GM18520 (cell line): ENCODE results near the gene ARHGEF39.

Experiments
- ATAC-seq: cut with Tn5 transposase; IDR thresholded peaks from one replicate; pipeline ENCODE4 v1.9.1; 2021; ENCODE audit not compliant: unreplicated experiment

Gene ARHGEF39, protein sequence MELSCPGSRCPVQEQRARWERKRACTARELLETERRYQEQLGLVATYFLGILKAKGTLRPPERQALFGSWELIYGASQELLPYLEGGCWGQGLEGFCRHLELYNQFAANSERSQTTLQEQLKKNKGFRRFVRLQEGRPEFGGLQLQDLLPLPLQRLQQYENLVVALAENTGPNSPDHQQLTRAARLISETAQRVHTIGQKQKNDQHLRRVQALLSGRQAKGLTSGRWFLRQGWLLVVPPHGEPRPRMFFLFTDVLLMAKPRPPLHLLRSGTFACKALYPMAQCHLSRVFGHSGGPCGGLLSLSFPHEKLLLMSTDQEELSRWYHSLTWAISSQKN

GRCh38 chr9:35664531-35665470 is at the start of gene ARHGEF39:
ARHGEF39 (minus strand) TSS chr9:35665195; CDS start chr9:35665169, 26 bp downstream.
- peak; percentile 72 for ATAC-seq

- no peak for ATAC-seq
These were observed 49.1 kb upstream of the ARHGEF39 start for GRCh38 chr9:35714123-35714522.

DNA sequence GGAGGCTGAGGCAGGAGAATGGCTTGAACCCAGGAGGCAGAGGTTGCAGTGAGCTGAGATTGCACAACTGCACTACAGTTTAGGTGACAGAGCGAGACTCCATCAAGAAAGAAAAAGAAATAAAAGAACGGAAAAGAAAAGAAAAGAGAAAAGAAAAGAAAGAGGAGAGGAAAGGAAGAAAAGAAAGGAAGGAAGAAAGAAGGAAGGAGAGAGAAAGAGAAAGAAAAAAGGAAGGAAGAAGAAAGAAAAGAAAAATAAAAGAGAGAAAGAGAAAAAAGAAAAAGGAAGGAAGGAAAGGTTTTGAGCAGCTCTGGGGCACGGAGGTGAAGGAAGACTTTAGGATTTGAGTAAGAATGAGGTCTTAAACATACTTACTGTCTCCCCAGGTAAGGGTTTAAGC is 48.6 kb upstream of the ARHGEF39 start:
- ATAC-seq = no peak

DNA sequence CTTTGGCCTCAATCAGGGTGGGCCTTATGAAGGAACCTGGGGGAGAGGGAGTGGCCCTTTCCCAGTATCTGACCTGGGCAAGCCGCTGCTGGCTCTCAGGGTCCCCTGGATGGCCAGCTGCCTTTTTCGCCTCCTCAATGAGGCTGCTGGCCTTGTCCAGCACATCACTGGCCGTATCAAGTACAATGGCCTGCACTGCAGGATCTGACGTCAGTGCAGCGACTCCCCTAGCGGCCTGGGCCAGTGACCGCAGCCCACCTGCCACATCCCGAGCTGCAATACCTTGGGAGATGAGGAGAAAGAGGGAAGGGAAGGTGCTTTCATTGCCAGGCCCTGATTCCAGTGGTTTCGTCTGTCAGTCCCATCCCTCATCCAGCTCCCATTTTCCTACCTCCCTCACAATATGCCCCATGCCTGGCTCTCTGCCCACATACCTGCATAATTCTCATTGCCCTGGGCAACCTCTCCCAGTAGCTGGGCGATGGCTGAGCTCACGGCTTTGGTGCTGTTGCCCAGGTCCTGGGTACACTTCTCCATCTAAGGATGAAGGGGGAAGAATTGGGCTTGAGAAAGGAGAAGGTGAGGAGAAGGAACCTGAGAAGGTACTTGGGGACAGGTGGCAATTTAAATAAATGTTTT is 47.9 kb upstream of the ARHGEF39 start:
- ATAC-seq = no peak

DNA sequence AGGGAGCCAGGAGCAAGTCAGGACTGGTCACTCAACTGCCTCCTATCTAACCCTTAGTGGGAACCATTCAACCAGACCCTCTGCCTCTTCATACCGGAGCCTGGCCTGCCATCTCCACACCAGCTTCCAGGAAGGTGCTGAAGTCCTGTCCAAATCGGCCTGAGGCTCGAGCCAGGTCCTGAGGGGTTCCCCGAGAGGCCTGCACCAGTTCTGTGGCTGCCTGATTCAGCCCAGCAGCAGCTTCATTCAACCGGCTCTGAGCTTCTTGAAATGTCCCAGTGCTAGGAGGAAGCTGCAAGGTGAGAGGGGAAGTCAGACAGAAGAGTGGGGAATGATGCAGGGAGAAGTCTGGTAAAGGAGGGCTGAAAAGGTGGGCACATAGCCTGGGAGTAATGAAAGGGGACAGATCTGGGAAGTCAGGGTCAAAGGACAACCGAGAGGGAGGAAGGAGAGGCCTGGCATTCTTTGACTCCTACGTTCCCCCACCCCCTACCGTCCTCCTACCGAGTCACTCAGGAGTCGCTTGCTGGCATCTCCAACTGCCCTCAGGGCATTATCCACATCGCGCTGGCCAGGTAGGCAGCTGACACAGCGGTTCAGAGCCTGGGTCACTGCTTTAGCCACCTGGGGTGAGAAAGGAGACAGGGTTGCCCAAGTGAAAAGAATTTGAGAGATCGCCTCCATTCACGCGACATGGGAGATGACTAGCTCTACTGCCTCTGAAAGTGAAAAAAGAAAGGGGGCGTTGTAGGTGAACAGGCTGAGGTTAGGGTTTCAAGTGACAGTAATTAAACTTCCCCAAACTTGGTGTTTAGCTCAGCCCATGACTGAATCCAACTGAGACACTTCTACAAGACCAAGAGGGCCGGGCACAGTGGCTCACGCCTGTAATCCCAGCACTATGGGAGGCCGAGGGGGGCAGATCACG is 46.8 kb upstream of the ARHGEF39 start:
- no peak for ATAC-seq

GRCh38 chr9:35710818-35711500 is 46.0 kb upstream of the ARHGEF39 start:
- ATAC-seq = no peak

GRCh38 chr9:35708146-35708545 is 43.2 kb upstream of the ARHGEF39 start:
- ATAC-seq = no peak

GRCh38 chr9:35706951-35707350 is 42.0 kb upstream of the ARHGEF39 start:
- ATAC-seq = no peak

- ATAC-seq = no peak
These were observed 40.9 kb upstream of the ARHGEF39 start for GRCh38 chr9:35705836-35706430.

DNA sequence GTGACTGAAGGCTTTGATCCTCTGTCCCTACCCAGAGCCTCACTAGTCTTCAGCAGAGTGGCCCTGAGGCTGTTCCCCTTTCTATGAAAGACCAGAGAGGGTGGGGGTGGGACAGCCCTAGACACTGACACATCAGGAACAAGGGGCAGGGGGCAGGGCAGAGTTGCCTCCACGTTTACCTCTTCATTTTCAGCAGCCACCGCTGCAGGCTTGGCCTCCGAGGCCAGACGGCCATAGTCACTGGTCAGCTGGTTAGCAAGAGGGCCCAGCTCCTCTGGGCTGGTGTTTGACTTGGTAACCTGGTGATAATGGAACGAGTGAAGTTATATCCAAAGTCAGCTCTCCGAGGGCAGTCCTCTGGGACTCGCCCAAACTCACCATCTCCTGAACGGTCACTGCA is 40.4 kb upstream of the ARHGEF39 start:
- no peak for ATAC-seq

GRCh38 chr9:35703906-35704672 is 39.1 kb upstream of the ARHGEF39 start:
- ATAC-seq = no peak

- ATAC-seq = no peak
These were observed 37.7 kb upstream of the ARHGEF39 start for GRCh38 chr9:35702696-35703095.

DNA sequence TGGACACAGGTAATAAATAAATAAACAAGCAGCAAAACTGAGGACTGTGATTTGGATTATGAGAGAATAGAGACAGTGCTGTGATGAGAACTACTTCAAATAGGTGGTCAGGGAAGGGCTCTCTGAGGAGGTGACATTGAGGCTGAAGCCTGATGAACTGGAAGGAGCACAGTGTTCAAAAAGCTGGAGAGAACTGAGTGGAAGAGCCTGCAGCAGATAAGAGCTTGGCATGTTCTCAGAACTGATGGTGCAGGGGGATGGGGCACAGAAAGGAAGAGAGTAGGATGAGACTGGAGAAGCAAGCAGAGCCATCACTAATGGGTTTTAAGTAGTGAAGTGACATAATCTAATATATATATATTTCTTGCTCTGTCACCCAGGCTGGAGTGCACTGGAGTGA is 35.9 kb upstream of the ARHGEF39 start:
- no peak for ATAC-seq

GRCh38 chr9:35700031-35700430 is 35.0 kb upstream of the ARHGEF39 start:
- ATAC-seq = no peak

DNA sequence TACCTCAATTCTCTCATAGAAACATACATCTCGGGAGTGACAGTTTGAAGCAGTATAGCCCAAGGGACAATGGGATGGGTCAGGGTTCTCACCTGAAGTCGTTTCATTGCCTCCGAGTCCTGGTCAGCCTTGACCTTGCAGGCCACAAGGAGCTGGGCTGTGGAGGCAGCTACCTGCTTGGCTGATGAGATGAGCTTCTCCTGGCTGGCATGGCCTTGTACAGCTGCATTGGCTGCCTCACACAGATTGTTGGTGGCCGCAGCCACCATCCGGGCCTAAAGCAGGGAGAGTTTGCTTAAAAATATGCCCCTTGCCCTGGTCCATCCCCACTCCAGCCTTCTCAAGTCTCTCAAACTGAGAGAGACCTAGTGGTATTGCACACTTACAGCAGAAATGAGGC is 33.2 kb upstream of the ARHGEF39 start:
- ATAC-seq = no peak

DNA sequence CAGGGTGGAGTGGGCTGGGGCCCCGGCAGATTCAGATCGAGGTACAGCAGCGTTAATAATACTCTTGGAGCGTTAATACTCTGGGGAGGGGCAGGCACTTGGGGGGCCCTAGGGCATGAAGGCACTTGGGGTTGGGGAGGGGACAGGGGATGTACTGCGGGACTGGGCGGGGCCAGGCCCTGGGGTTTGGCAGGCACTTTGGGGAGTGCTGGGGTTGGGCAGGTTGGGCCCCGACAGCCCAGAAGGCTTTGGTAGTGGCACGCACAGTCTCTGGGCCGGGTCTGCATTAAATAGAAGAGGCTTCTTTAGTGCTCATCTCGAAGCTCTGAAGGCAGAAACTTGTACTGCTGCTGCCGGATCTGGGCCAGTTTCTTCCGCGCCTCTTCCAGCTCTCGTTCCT is 32.5 kb upstream of the ARHGEF39 start:
- no peak for ATAC-seq

- ATAC-seq = no peak
These were observed 31.7 kb upstream of the ARHGEF39 start for GRCh38 chr9:35696520-35697215.

GRCh38 chr9:35695943-35696401 is 31.0 kb upstream of the ARHGEF39 start:
- no peak for ATAC-seq
